Measurements from ENCODE around the gene ZFC3H1. TPM values are rescaled to one million over a fixed set of nuclear protein-coding genes. Genes with fewer than 3 reads are reported as not detected.

ZFC3H1 gene
- total and polyA plus RNA-seq, 12 donors = 11.8 to 56.2 (median 31.9) TPM

GRCh38 chr12:71585218-71585617 is 78.4 kb downstream of the ZFC3H1 start:
- 24 to 56% (median 40%) methylated on average over 1 of the region's 1 CpG for WGBS, 4 donors
- Histone ChIP-seq H3K4me3 (no peak overlapping the region), H3K9me3 (replicated peaks in 1 of 3) (no peaks in the 10 kb centered on the region), H3K4me1 (replicated peaks in 1 of 2) (no peaks in the 10 kb centered on the region), H3K27ac (no peak overlapping the region), H3K27me3 (no peaks in the 10 kb centered on the region), H3K36me3 (replicated peaks in 1 of 2) (no peaks in the 10 kb centered on the region)
- no peak for DNase-seq
- TF ChIP-seq CTCF (IDR thresholded peaks at IDR 0.05) (no peak), POLR2A (IDR thresholded peaks at IDR 0.05) (no peak)
- intact Hi-C loops (cut with DNase I) = no loop called here

DNA sequence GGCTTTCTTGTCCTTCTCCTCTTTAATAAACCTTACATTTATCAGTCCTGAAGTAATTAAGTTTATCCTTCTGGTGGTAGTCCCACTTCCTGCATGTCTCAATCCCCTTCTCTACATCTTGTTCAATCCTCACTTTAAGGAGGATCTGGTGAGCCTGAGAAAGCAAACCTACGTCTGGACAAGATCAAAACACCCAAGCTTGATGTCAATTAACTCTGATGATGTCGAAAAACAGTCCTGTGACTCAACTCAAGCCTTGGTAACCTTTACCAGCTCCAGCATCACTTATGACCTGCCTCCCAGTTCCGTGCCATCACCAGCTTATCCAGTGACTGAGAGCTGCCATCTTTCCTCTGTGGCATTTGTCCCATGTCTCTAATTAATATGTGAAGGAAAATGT is 79.3 kb downstream of the ZFC3H1 start:
- H3K36me3 ChIP-seq (replicated peaks in 1 of 2) = no peaks in the 10 kb centered on the region
- H3K27ac ChIP-seq = no peak overlapping the region
- H3K4me1 ChIP-seq (replicated peaks in 1 of 2) = no peaks in the 10 kb centered on the region
- intact Hi-C loops (cut with DNase I) = no loop called here
- no peaks in the 10 kb centered on the region for H3K9me3 ChIP-seq (replicated peaks in 1 of 3)
- no peak for TF ChIP-seq CTCF (IDR thresholded peaks at IDR 0.05)
- TF ChIP-seq POLR2A (IDR thresholded peaks at IDR 0.05) = no peak
- no peaks in the 10 kb centered on the region for H3K27me3 ChIP-seq
- WGBS, 4 donors = 80 to 83% (median 82%) methylated on average over 3 of the region's 3 CpGs
- no peak overlapping the region for H3K4me3 ChIP-seq
- no peak for DNase-seq

DNA sequence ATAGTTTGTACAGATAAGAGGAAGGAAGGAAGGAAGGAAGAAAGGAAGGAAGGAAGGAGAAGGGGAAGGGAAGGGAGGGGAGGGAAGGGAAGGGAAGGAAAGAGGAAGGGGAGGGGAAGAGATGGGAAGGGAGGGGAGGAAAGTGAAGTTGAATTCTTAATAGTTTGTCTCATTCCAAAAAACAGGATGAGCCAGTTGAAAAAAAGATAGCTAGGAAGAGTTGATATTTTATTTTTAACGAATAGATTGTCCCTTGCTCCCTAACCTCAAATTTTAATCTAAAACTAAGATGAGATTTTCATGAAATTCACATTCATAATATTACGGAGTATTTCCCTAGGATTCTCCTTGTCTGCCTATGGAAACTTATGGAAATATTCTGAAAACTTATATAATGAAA is 80.7 kb downstream of the ZFC3H1 start:
- no peaks in the 10 kb centered on the region for H3K36me3 ChIP-seq (replicated peaks in 1 of 2)
- WGBS, 4 donors = 80 to 93% (median 88%) methylated on average over 2 of the region's 2 CpGs
- no peaks in the 10 kb centered on the region for H3K4me1 ChIP-seq (replicated peaks in 1 of 2)
- H3K27ac ChIP-seq = no peak overlapping the region
- TF ChIP-seq CTCF (IDR thresholded peaks at IDR 0.05) (no peak), POLR2A (IDR thresholded peaks at IDR 0.05) (no peak)
- no peaks in the 10 kb centered on the region for H3K9me3 ChIP-seq (replicated peaks in 1 of 3)
- no peak overlapping the region for H3K4me3 ChIP-seq
- no peak for DNase-seq
- intact Hi-C loops (cut with DNase I) = no loop called here
- H3K27me3 ChIP-seq = no peaks in the 10 kb centered on the region

- H3K4me3 ChIP-seq = no peak overlapping the region
- no peak for DNase-seq
- WGBS, 4 donors = 80 to 97% (median 83%) methylated on average over 3 of the region's 3 CpGs
These were observed 82.4 kb downstream of the ZFC3H1 start for GRCh38 chr12:71581206-71581605.

More at GRCh38 chr12:71581206-71581605, 82.4 kb downstream of the ZFC3H1 start:
- no peaks in the 10 kb centered on the region for H3K36me3 ChIP-seq (replicated peaks in 1 of 2)
- no peaks in the 10 kb centered on the region for H3K27me3 ChIP-seq
- no peak for TF ChIP-seq POLR2A (IDR thresholded peaks at IDR 0.05)
- no peak for TF ChIP-seq CTCF (IDR thresholded peaks at IDR 0.05)
- intact Hi-C loops (cut with DNase I) = no loop called here
- no peak overlapping the region for H3K27ac ChIP-seq
- no peaks in the 10 kb centered on the region for H3K9me3 ChIP-seq (replicated peaks in 1 of 3)
- H3K4me1 ChIP-seq (replicated peaks in 1 of 2) = no peaks in the 10 kb centered on the region
